Neural cell (in vitro differentiated cells): ENCODE results near the gene HDAC4.

Experiments
- CTCF ChIP-seq: fragments of 450-650 bp; IDR thresholded peaks from 2 replicates; pipeline ENCODE4 v1.5.1; 2014; ENCODE audit warnings: antibody characterized with exemption, mild to moderate bottlenecking, moderate library complexity; ENCODE audit not compliant: poor library complexity, severe bottlenecking
- EP300 ChIP-seq: fragments of 450-650 bp; conservative IDR thresholded peaks from 2 replicates; pipeline ENCODE4 v1.6.1; 2014; ENCODE audit warnings: antibody characterized with exemption, mild to moderate bottlenecking, moderate library complexity; ENCODE audit not compliant: poor library complexity, severe bottlenecking
- EZH2 ChIP-seq: fragments of 200-600, 300-800 bp; shearing (Covaris generic), sonication (generic); IDR thresholded peaks from 2 replicates; pipeline ENCODE4 v1.6.1; 2014; ENCODE audit warnings: antibody characterized with exemption, low read length, borderline replicate concordance, mild to moderate bottlenecking; ENCODE audit not compliant: insufficient read depth, poor library complexity, severe bottlenecking
- POLR2AphosphoS5 ChIP-seq: IDR thresholded peaks from 2 replicates; pipeline ENCODE4 v1.6.1; 2012
- SMC3 ChIP-seq: fragments of 450-650 bp; conservative IDR thresholded peaks from 2 replicates; pipeline ENCODE4 v1.6.1; 2014; ENCODE audit warnings: antibody characterized with exemption, mild to moderate bottlenecking, moderate library complexity; ENCODE audit not compliant: poor library complexity
- TF ChIP-seq, protein P1 (sequence below): IDR thresholded peaks from 2 replicates; pipeline ENCODE4 v1.6.1; 2012; ENCODE audit warnings: borderline replicate concordance

- TF ChIP-seq POLR2AphosphoS5 (no peak), SMC3 (no peak), CTCF (no peak), EZH2 (no peak), EP300 (no peak)
- TF ChIP-seq, protein P1, sequence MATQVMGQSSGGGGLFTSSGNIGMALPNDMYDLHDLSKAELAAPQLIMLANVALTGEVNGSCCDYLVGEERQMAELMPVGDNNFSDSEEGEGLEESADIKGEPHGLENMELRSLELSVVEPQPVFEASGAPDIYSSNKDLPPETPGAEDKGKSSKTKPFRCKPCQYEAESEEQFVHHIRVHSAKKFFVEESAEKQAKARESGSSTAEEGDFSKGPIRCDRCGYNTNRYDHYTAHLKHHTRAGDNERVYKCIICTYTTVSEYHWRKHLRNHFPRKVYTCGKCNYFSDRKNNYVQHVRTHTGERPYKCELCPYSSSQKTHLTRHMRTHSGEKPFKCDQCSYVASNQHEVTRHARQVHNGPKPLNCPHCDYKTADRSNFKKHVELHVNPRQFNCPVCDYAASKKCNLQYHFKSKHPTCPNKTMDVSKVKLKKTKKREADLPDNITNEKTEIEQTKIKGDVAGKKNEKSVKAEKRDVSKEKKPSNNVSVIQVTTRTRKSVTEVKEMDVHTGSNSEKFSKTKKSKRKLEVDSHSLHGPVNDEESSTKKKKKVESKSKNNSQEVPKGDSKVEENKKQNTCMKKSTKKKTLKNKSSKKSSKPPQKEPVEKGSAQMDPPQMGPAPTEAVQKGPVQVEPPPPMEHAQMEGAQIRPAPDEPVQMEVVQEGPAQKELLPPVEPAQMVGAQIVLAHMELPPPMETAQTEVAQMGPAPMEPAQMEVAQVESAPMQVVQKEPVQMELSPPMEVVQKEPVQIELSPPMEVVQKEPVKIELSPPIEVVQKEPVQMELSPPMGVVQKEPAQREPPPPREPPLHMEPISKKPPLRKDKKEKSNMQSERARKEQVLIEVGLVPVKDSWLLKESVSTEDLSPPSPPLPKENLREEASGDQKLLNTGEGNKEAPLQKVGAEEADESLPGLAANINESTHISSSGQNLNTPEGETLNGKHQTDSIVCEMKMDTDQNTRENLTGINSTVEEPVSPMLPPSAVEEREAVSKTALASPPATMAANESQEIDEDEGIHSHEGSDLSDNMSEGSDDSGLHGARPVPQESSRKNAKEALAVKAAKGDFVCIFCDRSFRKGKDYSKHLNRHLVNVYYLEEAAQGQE, result no peak
Observed at GRCh38 chr2:239050252-239050649, 350.6 kb downstream of the HDAC4 start.
